ENCODE data around the gene KIRREL3. TPM values are rescaled to one million over a fixed set of nuclear protein-coding genes. Genes with fewer than 3 reads are reported as not detected.

The KIRREL3 gene
- total and polyA plus RNA-seq, 7 experiments from 2014 or later, result not detected

DNA sequence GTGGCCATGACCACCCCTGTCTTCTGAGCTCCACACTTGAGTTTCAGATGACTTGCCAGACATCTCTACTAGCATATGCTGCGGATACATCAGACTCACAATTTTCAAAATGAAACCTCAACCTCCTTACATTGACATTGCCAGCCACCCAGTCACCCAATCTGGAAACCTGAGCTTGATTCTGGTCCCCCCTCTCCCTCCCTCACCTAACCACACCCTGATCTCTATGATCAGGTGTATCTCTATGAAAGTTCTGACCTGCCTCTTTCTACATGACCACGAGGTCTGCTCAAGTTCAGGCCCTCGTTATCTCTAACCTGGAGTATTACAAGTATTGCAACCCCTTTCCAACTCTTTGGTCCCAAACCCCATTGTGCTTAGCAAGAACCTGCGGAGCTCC is 254.1 kb downstream of the KIRREL3 start:
- Histone ChIP-seq H3K27me3 (ENCODE audit: control insufficient read depth in 2 of 2, insufficient read depth in 2 of 2, low read length in 2 of 2) (no peaks in the 10 kb centered on the region), H3K4me3 (ENCODE audit: low read length) (no peak overlapping the region), H3K9me3 (ENCODE audit: control insufficient read depth in 2 of 3, low read length in 3 of 3) (no peaks in the 10 kb centered on the region), H3K36me3 (ENCODE audit: control insufficient read depth in 2 of 3, insufficient read depth in 3 of 3, low read length in 3 of 3) (no peaks in the 10 kb centered on the region), H3K4me1 (ENCODE audit: control insufficient read depth in 2 of 2, insufficient read depth in 2 of 2, low read length in 2 of 2) (no peaks in the 10 kb centered on the region), H3K27ac (ENCODE audit: low read depth, low read length) (no peak overlapping the region)
- DNase-seq, result no peak
- intact Hi-C loops (cut with micrococcal nuclease), result no loop called here
- no peak overlapping the region for H3K27ac Mint-ChIP-seq
- no peak overlapping the region for H3K4me3 Mint-ChIP-seq
- peaks cover 0 to 28% (median 22%) of the 10 kb centered on the region in 5 donors for H3K27me3 Mint-ChIP-seq
- H3K36me3 Mint-ChIP-seq, result peaks cover 0 to 4% (median 0%) of the 10 kb centered on the region in 5 donors
- POLR2A ChIA-PET, result no interaction called here
- ATAC-seq, result no peak
- CTCF ChIA-PET, result no interaction called here
- H3K9me3 Mint-ChIP-seq, result peaks cover 0 to 2% (median 0%) of the 10 kb centered on the region in 11 donors
- peaks cover 0 to 5% (median 0%) of the 10 kb centered on the region in 7 donors for H3K4me1 Mint-ChIP-seq

DNA sequence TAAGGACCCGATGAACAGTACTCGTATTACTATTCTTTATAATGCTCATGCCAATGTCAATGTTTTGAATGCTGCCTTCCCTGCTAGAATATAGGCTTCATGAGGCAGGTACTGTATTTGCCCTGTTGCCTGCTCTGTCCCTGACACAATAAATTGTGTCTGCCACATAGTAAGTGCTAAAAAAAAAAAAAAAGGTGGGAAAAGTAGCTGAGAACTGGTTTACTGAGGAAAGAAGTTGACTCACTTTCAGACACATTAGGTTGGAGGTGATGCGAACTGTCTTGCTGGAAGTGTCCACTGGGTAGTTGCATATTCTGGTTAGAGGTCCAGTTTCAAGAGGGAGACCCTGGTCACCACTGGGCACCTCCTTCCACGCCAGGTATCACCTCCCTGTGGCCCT is 255.9 kb downstream of the KIRREL3 start:
- intact Hi-C loops (cut with micrococcal nuclease), result no loop called here
- peaks cover 0 to 5% (median 0%) of the 10 kb centered on the region in 7 donors for H3K4me1 Mint-ChIP-seq
- Histone ChIP-seq H3K36me3 (ENCODE audit: control insufficient read depth in 2 of 3, insufficient read depth in 3 of 3, low read length in 3 of 3) (no peaks in the 10 kb centered on the region), H3K4me1 (ENCODE audit: control insufficient read depth in 2 of 2, insufficient read depth in 2 of 2, low read length in 2 of 2) (no peaks in the 10 kb centered on the region), H3K9me3 (ENCODE audit: control insufficient read depth in 2 of 3, low read length in 3 of 3) (no peaks in the 10 kb centered on the region), H3K4me3 (ENCODE audit: low read length) (no peak overlapping the region), H3K27ac (ENCODE audit: low read depth, low read length) (no peak overlapping the region), H3K27me3 (ENCODE audit: control insufficient read depth in 2 of 2, insufficient read depth in 2 of 2, low read length in 2 of 2) (no peaks in the 10 kb centered on the region)
- DNase-seq (no peak), ATAC-seq (no peak)
- H3K4me3 Mint-ChIP-seq, result no peak overlapping the region
- no peak overlapping the region for H3K27ac Mint-ChIP-seq
- H3K9me3 Mint-ChIP-seq, result peaks cover 0 to 2% (median 0%) of the 10 kb centered on the region in 11 donors
- peaks cover 0 to 35% (median 22%) of the 10 kb centered on the region in 5 donors for H3K27me3 Mint-ChIP-seq
- CTCF ChIA-PET, result no interaction called here
- POLR2A ChIA-PET, result no interaction called here
- peaks cover 0 to 4% (median 0%) of the 10 kb centered on the region in 5 donors for H3K36me3 Mint-ChIP-seq

DNA sequence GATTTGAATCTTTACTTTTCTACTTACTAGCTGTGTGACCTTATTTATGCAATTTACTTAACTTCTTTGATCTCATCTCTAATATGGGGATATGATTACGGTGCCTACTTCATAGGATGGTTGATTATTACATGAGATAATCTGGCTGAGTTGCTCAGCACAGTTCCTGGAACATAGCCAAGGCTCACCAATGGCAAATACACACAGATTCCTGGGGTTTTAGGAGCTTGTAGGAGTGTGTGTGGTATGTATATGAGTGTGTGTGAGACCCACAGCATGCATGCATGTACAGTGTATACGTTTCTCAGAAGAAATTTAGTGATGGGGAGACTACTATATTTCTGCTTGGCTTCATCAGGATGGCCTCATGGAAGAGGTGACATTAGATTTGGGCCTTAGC is 256.9 kb downstream of the KIRREL3 start:
- peaks cover 0 to 28% (median 11%) of the 10 kb centered on the region in 5 donors for H3K27me3 Mint-ChIP-seq
- H3K9me3 Mint-ChIP-seq, result peaks cover 0 to 1% (median 0%) of the 10 kb centered on the region in 11 donors
- H3K4me3 ChIP-seq (ENCODE audit: low read length), result no peak overlapping the region
- no peak for DNase-seq
- H3K9me3 ChIP-seq (ENCODE audit: control insufficient read depth in 2 of 3, low read length in 3 of 3), result no peaks in the 10 kb centered on the region
- POLR2A ChIA-PET, result no interaction called here
- no peak for ATAC-seq
- no peak overlapping the region for H3K27ac Mint-ChIP-seq
- intact Hi-C loops (cut with micrococcal nuclease), result no loop called here
- CTCF ChIA-PET, result no interaction called here
- H3K4me3 Mint-ChIP-seq, result no peak overlapping the region
- no peaks in the 10 kb centered on the region for H3K4me1 ChIP-seq (ENCODE audit: control insufficient read depth in 2 of 2, insufficient read depth in 2 of 2, low read length in 2 of 2)
- H3K27ac ChIP-seq (ENCODE audit: low read depth, low read length), result no peak overlapping the region
- no peaks in the 10 kb centered on the region for H3K27me3 ChIP-seq (ENCODE audit: control insufficient read depth in 2 of 2, insufficient read depth in 2 of 2, low read length in 2 of 2)
- peaks cover 0 to 5% (median 0%) of the 10 kb centered on the region in 7 donors for H3K4me1 Mint-ChIP-seq
- H3K36me3 ChIP-seq (ENCODE audit: control insufficient read depth in 2 of 3, insufficient read depth in 3 of 3, low read length in 3 of 3), result no peaks in the 10 kb centered on the region
- peaks cover 0 to 4% (median 0%) of the 10 kb centered on the region in 5 donors for H3K36me3 Mint-ChIP-seq

DNA sequence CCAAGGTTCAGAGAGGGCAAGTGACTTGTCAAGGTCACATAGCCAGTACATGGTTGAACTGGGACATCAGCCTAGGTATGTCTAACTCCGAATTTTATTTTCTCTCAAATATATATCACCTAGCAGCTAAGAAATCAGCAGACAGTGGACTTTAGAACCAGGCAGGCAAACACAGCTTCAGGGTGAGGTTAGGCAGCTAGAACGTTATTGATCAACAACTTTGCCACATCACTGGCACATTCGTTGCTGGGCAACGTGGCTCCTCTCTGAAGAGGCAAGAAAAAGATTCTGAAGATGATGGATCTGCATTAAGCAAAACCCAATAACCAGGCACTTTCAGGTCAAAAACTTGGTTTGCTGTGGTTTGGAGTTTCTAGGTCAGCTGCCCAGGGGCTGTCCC is 258.0 kb downstream of the KIRREL3 start:
- CTCF ChIA-PET, result no interaction called here
- H3K27me3 Mint-ChIP-seq, result peaks cover 0 to 28% (median 5%) of the 10 kb centered on the region in 5 donors
- H3K9me3 Mint-ChIP-seq, result peaks cover 0 to 2% (median 0%) of the 10 kb centered on the region in 11 donors

DNA sequence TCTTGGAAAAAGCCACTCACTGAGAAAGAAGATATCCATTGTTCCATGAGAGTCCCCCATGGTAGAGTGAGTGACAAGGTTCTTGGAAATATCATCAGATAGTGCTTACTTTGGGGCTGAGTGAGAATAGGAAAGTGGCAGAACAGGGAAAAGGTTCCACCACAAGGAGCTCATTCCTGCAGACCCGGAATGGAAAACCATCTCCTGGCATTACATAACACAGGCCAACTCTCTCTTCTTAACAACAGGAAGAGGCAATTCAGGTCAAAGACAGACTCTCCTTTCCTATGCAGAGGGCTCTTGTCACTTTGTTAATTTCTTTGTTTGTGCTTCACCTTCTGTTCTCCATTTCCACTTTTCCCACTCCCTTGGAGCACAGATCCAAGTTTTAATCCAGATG is 259.7 kb downstream of the KIRREL3 start:
- Mint-ChIP-seq H3K27ac (no peak overlapping the region), H3K36me3 (no peaks in the 10 kb centered on the region), H3K4me1 (no peaks in the 10 kb centered on the region), H3K4me3 (no peak overlapping the region), H3K27me3 (peaks cover 0 to 24% (median 5%) of the 10 kb centered on the region in 5 donors), H3K9me3 (peaks cover 0 to 2% (median 0%) of the 10 kb centered on the region in 11 donors)
- ChIA-PET CTCF (no interaction called here), POLR2A (no interaction called here)
- no peaks in the 10 kb centered on the region for H3K36me3 ChIP-seq (ENCODE audit: control insufficient read depth in 2 of 3, insufficient read depth in 3 of 3, low read length in 3 of 3)
- ATAC-seq (no peak), DNase-seq (no peak)
- H3K4me1 ChIP-seq (ENCODE audit: control insufficient read depth in 2 of 2, insufficient read depth in 2 of 2, low read length in 2 of 2), result no peaks in the 10 kb centered on the region
- intact Hi-C loops (cut with micrococcal nuclease), result no loop called here
- no peak overlapping the region for H3K27ac ChIP-seq (ENCODE audit: low read depth, low read length)
- H3K27me3 ChIP-seq (ENCODE audit: control insufficient read depth in 2 of 2, insufficient read depth in 2 of 2, low read length in 2 of 2), result no peaks in the 10 kb centered on the region
- H3K4me3 ChIP-seq (ENCODE audit: low read length), result no peak overlapping the region
- no peaks in the 10 kb centered on the region for H3K9me3 ChIP-seq (ENCODE audit: control insufficient read depth in 2 of 3, low read length in 3 of 3)

More for the DNA sequence above, 258.0 kb downstream of the KIRREL3 start:
- H3K4me1 Mint-ChIP-seq, result no peaks in the 10 kb centered on the region
- no peaks in the 10 kb centered on the region for H3K36me3 Mint-ChIP-seq
- Histone ChIP-seq H3K4me1 (ENCODE audit: control insufficient read depth in 2 of 2, insufficient read depth in 2 of 2, low read length in 2 of 2) (no peaks in the 10 kb centered on the region), H3K4me3 (ENCODE audit: low read length) (no peak overlapping the region), H3K27me3 (ENCODE audit: control insufficient read depth in 2 of 2, insufficient read depth in 2 of 2, low read length in 2 of 2) (no peaks in the 10 kb centered on the region), H3K9me3 (ENCODE audit: control insufficient read depth in 2 of 3, low read length in 3 of 3) (no peaks in the 10 kb centered on the region), H3K27ac (ENCODE audit: low read depth, low read length) (no peak overlapping the region), H3K36me3 (ENCODE audit: control insufficient read depth in 2 of 3, insufficient read depth in 3 of 3, low read length in 3 of 3) (no peaks in the 10 kb centered on the region)
- intact Hi-C loops (cut with micrococcal nuclease), result no loop called here
- no peak for ATAC-seq
- no peak overlapping the region for H3K27ac Mint-ChIP-seq
- POLR2A ChIA-PET, result no interaction called here
- no peak overlapping the region for H3K4me3 Mint-ChIP-seq
- DNase-seq, result no peak

DNA sequence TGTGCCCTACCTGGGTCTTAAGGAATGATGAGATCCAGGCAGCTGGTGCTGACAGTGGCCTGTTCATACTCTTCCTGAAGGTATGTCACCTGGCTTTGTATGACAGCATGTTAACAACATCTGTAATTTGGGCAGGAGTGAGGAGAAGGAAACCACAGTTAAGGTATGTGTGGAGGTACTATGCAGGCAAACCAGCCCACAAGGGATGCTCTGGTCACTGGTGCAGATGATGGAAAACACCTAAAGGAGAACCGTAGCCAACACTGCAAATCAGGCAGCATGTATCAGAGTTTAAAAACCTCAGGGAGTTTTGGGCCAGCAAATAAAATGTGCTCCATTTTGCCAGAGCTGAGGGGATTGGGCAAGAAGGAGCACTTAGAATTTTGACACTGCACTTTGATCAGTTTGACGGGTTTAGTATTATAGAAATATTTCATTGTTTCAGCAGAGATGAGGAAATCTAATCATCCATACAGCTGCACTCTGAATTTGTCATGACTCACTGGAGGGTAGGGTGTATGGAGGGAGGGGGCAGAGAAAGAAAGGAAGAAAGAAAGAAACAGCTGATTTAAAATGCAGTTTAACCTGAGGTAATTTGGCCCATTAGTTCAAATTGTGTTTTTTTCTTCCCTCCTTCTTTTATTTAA is 260.9 kb downstream of the KIRREL3 start:
- H3K27me3 ChIP-seq (ENCODE audit: control insufficient read depth in 2 of 2, insufficient read depth in 2 of 2, low read length in 2 of 2), result no peaks in the 10 kb centered on the region
- H3K4me1 ChIP-seq (ENCODE audit: control insufficient read depth in 2 of 2, insufficient read depth in 2 of 2, low read length in 2 of 2), result no peaks in the 10 kb centered on the region
- POLR2A ChIA-PET, result no interaction called here
- Mint-ChIP-seq H3K4me3 (no peak overlapping the region), H3K9me3 (peaks cover 0 to 2% (median 0%) of the 10 kb centered on the region in 11 donors), H3K27me3 (peaks cover 0 to 24% (median 5%) of the 10 kb centered on the region in 5 donors), H3K27ac (no peak overlapping the region), H3K36me3 (no peaks in the 10 kb centered on the region), H3K4me1 (no peaks in the 10 kb centered on the region)
- no peaks in the 10 kb centered on the region for H3K36me3 ChIP-seq (ENCODE audit: control insufficient read depth in 2 of 3, insufficient read depth in 3 of 3, low read length in 3 of 3)
- ATAC-seq (no peak), DNase-seq (no peak)
- CTCF ChIA-PET, result no interaction called here
- H3K4me3 ChIP-seq (ENCODE audit: low read length), result no peak overlapping the region
- no peak overlapping the region for H3K27ac ChIP-seq (ENCODE audit: low read depth, low read length)
- H3K9me3 ChIP-seq (ENCODE audit: control insufficient read depth in 2 of 3, low read length in 3 of 3), result no peaks in the 10 kb centered on the region
- intact Hi-C loops (cut with micrococcal nuclease), result no loop called here

DNA sequence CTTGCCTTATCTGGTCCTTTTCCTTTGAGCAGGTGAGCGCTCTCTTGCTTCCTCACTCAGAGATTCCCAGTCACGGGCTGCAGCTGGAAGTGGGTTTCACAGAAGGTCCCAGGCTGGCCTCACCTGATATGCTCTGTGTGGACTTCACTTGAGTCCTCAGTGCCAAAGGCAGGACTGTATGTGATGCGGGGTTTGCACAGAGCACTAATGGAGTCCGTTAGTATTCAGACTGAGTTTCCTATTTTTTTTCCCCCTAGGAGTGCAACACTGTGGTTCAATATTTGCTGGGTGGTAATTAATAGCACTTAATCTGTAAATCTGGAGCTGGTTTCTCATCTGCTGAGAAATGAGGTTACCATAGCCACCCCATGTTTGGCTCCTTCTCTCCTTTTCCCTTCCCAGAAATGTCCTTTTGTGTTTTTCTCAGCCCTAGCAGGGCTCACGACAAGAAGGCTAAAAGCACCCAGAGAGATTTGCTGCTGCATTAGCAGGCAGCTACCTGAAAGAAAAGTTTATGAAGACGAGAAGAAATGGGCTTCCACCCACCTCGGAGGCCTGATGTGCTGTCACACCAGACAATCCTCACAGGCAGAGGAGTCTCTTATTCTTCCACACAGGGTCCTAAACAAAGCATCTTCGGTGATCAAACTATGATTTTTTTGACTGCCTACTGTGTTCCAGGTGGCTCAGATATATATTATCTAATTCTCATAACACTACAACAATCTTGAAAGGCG is 262.1 kb downstream of the KIRREL3 start:
- intact Hi-C loops (cut with micrococcal nuclease), result no loop called here
- Mint-ChIP-seq H3K36me3 (no peaks in the 10 kb centered on the region), H3K9me3 (peaks cover 0 to 2% (median 0%) of the 10 kb centered on the region in 11 donors), H3K27ac (no peak overlapping the region), H3K27me3 (peaks cover 0 to 17% (median 5%) of the 10 kb centered on the region in 5 donors), H3K4me3 (no peak overlapping the region), H3K4me1 (no peaks in the 10 kb centered on the region)
- ChIA-PET POLR2A (no interaction called here), CTCF (no interaction called here)
- no peaks in the 10 kb centered on the region for H3K4me1 ChIP-seq (ENCODE audit: control insufficient read depth in 2 of 2, insufficient read depth in 2 of 2, low read length in 2 of 2)
- no peak for ATAC-seq
- H3K36me3 ChIP-seq (ENCODE audit: control insufficient read depth in 2 of 3, insufficient read depth in 3 of 3, low read length in 3 of 3), result no peaks in the 10 kb centered on the region
- H3K9me3 ChIP-seq (ENCODE audit: control insufficient read depth in 2 of 3, low read length in 3 of 3), result no peaks in the 10 kb centered on the region
- no peak overlapping the region for H3K4me3 ChIP-seq (ENCODE audit: low read length)
- DNase-seq, result no peak
- no peaks in the 10 kb centered on the region for H3K27me3 ChIP-seq (ENCODE audit: control insufficient read depth in 2 of 2, insufficient read depth in 2 of 2, low read length in 2 of 2)
- H3K27ac ChIP-seq (ENCODE audit: low read depth, low read length), result no peak overlapping the region
